H9 (cell line): ENCODE data around the gene GATA3. TPM values are rescaled to one million over a fixed set of nuclear protein-coding genes. Genes with fewer than 3 reads are reported as not detected.

ENCODE experiments used
- DNase-seq: peaks from one replicate; pipeline ENCODE4 v3.0.0-alpha.2; 2017
- H2AFZ ChIP-seq: one replicate; pipeline ENCODE4 v1.6.1; 2013; ENCODE audit warnings: mild to moderate bottlenecking, low read length, control low read depth, moderate library complexity
- H2AK5ac ChIP-seq: 2 replicates; pipeline ENCODE4 v1.6.1; 2013; ENCODE audit warnings: low read length, control low read depth, mixed read lengths; ENCODE audit not compliant: insufficient read length
- H2BK120ac ChIP-seq: one replicate; pipeline ENCODE4 v1.6.1; 2013; ENCODE audit warnings: low read depth, mild to moderate bottlenecking, low read length, control low read depth, inconsistent platforms; ENCODE audit not compliant: poor library complexity, severe bottlenecking
- H2BK12ac ChIP-seq: 2 replicates; pipeline ENCODE4 v1.6.1; 2013; ENCODE audit warnings: low read length, control low read depth, mixed read lengths, low read depth; ENCODE audit not compliant: insufficient read length
- H2BK15ac ChIP-seq: 2 replicates; pipeline ENCODE4 v1.6.1; 2013; ENCODE audit warnings: low read depth, low read length, control low read depth
- H2BK20ac ChIP-seq: one replicate; pipeline ENCODE4 v1.6.1; 2013; ENCODE audit warnings: low read depth, mild to moderate bottlenecking, low read length, control low read depth, inconsistent platforms; ENCODE audit not compliant: poor library complexity, severe bottlenecking
- H2BK5ac ChIP-seq: 2 replicates; pipeline ENCODE4 v1.6.1; 2013; ENCODE audit warnings: low read length, control low read depth, mixed read lengths; ENCODE audit not compliant: insufficient read length
- H3K14ac ChIP-seq: 2 replicates; pipeline ENCODE4 v1.6.1; 2013; ENCODE audit warnings: low read length, control low read depth; ENCODE audit not compliant: insufficient read depth
- H3K18ac ChIP-seq: 2 replicates; pipeline ENCODE4 v1.6.1; 2013; ENCODE audit warnings: low read depth, mild to moderate bottlenecking, mixed read lengths, low read length, control low read depth; ENCODE audit not compliant: insufficient read length
- H3K23ac ChIP-seq: 2 replicates; pipeline ENCODE4 v1.6.1; 2013; ENCODE audit warnings: low read length, control low read depth, mixed read lengths, low read depth; ENCODE audit not compliant: insufficient read length
- H3K23me2 ChIP-seq: 2 replicates; pipeline ENCODE4 v1.6.1; 2013; ENCODE audit warnings: low read depth, mild to moderate bottlenecking, mixed read lengths, low read length, control low read depth; ENCODE audit not compliant: insufficient read length, poor library complexity, severe bottlenecking
- H3K27ac ChIP-seq: 2 replicates; pipeline ENCODE4 v1.5.1; 2013; ENCODE audit warnings: low read length, control low read depth, mixed read lengths, low read depth; ENCODE audit not compliant: insufficient read length
- H3K27me3 ChIP-seq: 2 replicates; pipeline ENCODE4 v1.6.1; 2013; ENCODE audit warnings: low read length, control low read depth, inconsistent platforms; ENCODE audit not compliant: insufficient read depth
- H3K4ac ChIP-seq: 2 replicates; pipeline ENCODE4 v1.6.1; 2013; ENCODE audit warnings: low read depth, mild to moderate bottlenecking, control low read depth, inconsistent platforms, low read length, moderate library complexity
- H3K4me1 ChIP-seq: 2 replicates; pipeline ENCODE4 v1.6.1; 2013; ENCODE audit warnings: low read length, control low read depth, inconsistent platforms; ENCODE audit not compliant: insufficient read depth
- H3K4me2 ChIP-seq: 2 replicates; pipeline ENCODE4 v1.6.1; 2013; ENCODE audit warnings: low read length, control low read depth, mixed read lengths; ENCODE audit not compliant: insufficient read length, insufficient read depth
- H3K56ac ChIP-seq: 2 replicates; pipeline ENCODE4 v1.6.1; 2013; ENCODE audit warnings: low read depth, mild to moderate bottlenecking, mixed read lengths, low read length, control low read depth; ENCODE audit not compliant: insufficient read length
- H3K79me1 ChIP-seq: 2 replicates; pipeline ENCODE4 v1.6.1; 2013; ENCODE audit warnings: low read depth, mild to moderate bottlenecking, moderate library complexity, low read length, control low read depth, inconsistent platforms; ENCODE audit not compliant: insufficient read depth, poor library complexity, severe bottlenecking
- H3K79me2 ChIP-seq: 2 replicates; pipeline ENCODE4 v1.6.1; 2013; ENCODE audit warnings: low read length, control low read depth, inconsistent platforms; ENCODE audit not compliant: insufficient read depth
- H3K9ac ChIP-seq: 2 replicates; pipeline ENCODE4 v1.6.1; 2013; ENCODE audit warnings: low read length, control low read depth, mixed read lengths; ENCODE audit not compliant: insufficient read length; ENCODE audit errors: extremely low read depth
- H3K9me3 ChIP-seq: one replicate; pipeline ENCODE4 v1.6.1; 2013; ENCODE audit warnings: low read depth, low read length, inconsistent platforms; ENCODE audit not compliant: control insufficient read depth
- H3T11ph ChIP-seq: one replicate; pipeline ENCODE4 v1.6.1; 2013; ENCODE audit warnings: mild to moderate bottlenecking, low read length, control low read depth, inconsistent platforms
- H4K20me1 ChIP-seq: one replicate; pipeline ENCODE4 v1.6.1; 2013; ENCODE audit not compliant: control insufficient read depth, insufficient read length, insufficient read depth
- H4K5ac ChIP-seq: 2 replicates; pipeline ENCODE4 v1.6.1; 2013; ENCODE audit warnings: low read depth, mild to moderate bottlenecking, mixed read lengths, low read length, control low read depth; ENCODE audit not compliant: insufficient read length
- H4K8ac ChIP-seq: replicated peaks from 2 replicates; pipeline ENCODE4 v1.6.1; 2013; ENCODE audit warnings: low read length, control low read depth, mixed read lengths, low read depth; ENCODE audit not compliant: insufficient read length
- H4K91ac ChIP-seq: 2 replicates; pipeline ENCODE4 v1.6.1; 2013; ENCODE audit warnings: low read depth, mild to moderate bottlenecking, moderate library complexity, mixed read lengths, low read length, control low read depth; ENCODE audit not compliant: insufficient read length
- H3K27ac Mint-ChIP-seq, 3 experiments: 2 replicates in 2 of 3; 3 replicates in 1 of 3; pipeline ENCODE4 v1.8.0; 2020 to 2021; ENCODE audit warnings: mixed read lengths in 3 of 3, mild to moderate bottlenecking in 1 of 3, moderate library complexity in 1 of 3
- H3K27me3 Mint-ChIP-seq: 2 replicates; pipeline ENCODE4 v1.8.0; 2021; ENCODE audit warnings: low read depth, mild to moderate bottlenecking, moderate library complexity, mixed read lengths
- H3K36me3 Mint-ChIP-seq, 3 experiments: 2 replicates in 2 of 3; 3 replicates in 1 of 3; pipeline ENCODE4 v1.8.0; 2020 to 2021; ENCODE audit warnings: low read depth in 3 of 3, mixed read lengths in 3 of 3; ENCODE audit not compliant: insufficient read depth in 1 of 3
- H3K4me1 Mint-ChIP-seq, 2 experiments: 2 replicates each; pipeline ENCODE4 v1.8.0; 2020; ENCODE audit warnings: mixed read lengths in 2 of 2
- H3K4me3 Mint-ChIP-seq, 2 experiments: 2 replicates in 1 of 2; 3 replicates in 1 of 2; pipeline ENCODE4 v1.8.0; 2020 to 2021; ENCODE audit warnings: mild to moderate bottlenecking in 2 of 2, mixed read lengths in 2 of 2, moderate library complexity in 1 of 2
- H3K9me3 Mint-ChIP-seq, 2 experiments: 2 replicates in 1 of 2; 3 replicates in 1 of 2; pipeline ENCODE4 v1.8.0; 2020; ENCODE audit warnings: mild to moderate bottlenecking in 2 of 2, mixed read lengths in 2 of 2, moderate library complexity in 1 of 2
- WGBS: extraction: QIAGEN DNeasy Blood & Tissue Kit; methylation state at CpG from one replicate; pipeline ENCODE4 v1.1.7; 2013; ENCODE audit warnings: missing lambda C conversion rate, low lambda C conversion rate, mixed read lengths; ENCODE audit not compliant: insufficient read length; ENCODE audit errors: extremely low coverage; 5-methylcytosine and 5-hydroxymethylcytosine counted together
- total RNA-seq: library from RNA; stranded (reverse); gene quantifications from 2 replicates; pipeline ENCODE4 v1.2.1, GENCODE V29; 2021
- TF ChIP-seq, protein P1 (sequence below): fragments of 200-600 bp; sonication (generic); conservative IDR thresholded peaks from 3 replicates; pipeline ENCODE4 v1.8.0; 2021; ENCODE audit warnings: antibody characterized with exemption, mild to moderate bottlenecking

GATA3 gene
- total RNA-seq, 1 experiment from 2014 or later: 0.31 TPM

DNA sequence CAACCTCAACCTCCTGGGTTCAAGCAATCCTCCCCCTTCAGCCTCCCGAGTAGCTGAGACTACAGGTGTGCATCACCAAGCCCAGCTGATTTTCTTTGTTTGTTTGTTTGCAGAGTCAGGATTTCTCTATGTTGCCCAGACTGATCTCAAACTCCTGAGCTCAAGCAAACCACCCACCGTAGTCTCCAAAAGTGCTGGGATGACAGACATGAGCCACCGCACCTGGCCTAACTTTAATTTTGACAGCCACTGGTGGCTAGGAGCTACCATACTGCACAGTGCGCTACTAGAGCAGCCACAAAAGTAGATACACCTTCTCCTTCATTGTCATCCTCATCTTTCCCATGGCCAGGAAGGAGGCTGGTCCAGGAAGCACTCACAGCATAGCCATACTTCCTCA lies 31.2 kb upstream of the GATA3 start:
- Histone ChIP-seq H2BK20ac (no peak overlapping the region), H3K23ac (no peak overlapping the region), H3K9ac (no peak overlapping the region), H3K4me1 (no peaks in the 10 kb centered on the region; the same call in 1 of the 2 replicates), H3K27ac (no peak overlapping the region), H3K4me2 (no peak overlapping the region), H3K18ac (no peak overlapping the region), H2BK15ac (no peak overlapping the region), H3K79me1 (no peaks in the 10 kb centered on the region), H4K91ac (no peak overlapping the region), H2BK120ac (no peak overlapping the region), H3K14ac (no peak overlapping the region), H2AFZ (no peak overlapping the region), H4K5ac (no peak overlapping the region), H2BK5ac (no peak overlapping the region), H3K4ac (no peak overlapping the region), H3K79me2 (no peaks in the 10 kb centered on the region), H4K20me1 (no peaks in the 10 kb centered on the region), H3T11ph (no peak overlapping the region), H3K23me2 (no peaks in the 10 kb centered on the region), H3K9me3 (no peaks in the 10 kb centered on the region), H2AK5ac (no peak overlapping the region), H3K27me3 (no peaks in the 10 kb centered on the region), H2BK12ac (no peak overlapping the region), H4K8ac (no peak overlapping the region), H3K56ac (no peak overlapping the region)
- DNase-seq: no peak
- Mint-ChIP-seq H3K27ac (no peak overlapping the region), H3K27me3 (peaks cover 17% of the 10 kb centered on the region), H3K4me1 (peaks cover 0 to 5% of the 10 kb centered on the region in 2 experiments; a peak in 1 of 4 replicates), H3K4me3 (no peak overlapping the region), H3K36me3 (no peaks in the 10 kb centered on the region), H3K9me3 (no peaks in the 10 kb centered on the region)
- TF ChIP-seq, protein P1, sequence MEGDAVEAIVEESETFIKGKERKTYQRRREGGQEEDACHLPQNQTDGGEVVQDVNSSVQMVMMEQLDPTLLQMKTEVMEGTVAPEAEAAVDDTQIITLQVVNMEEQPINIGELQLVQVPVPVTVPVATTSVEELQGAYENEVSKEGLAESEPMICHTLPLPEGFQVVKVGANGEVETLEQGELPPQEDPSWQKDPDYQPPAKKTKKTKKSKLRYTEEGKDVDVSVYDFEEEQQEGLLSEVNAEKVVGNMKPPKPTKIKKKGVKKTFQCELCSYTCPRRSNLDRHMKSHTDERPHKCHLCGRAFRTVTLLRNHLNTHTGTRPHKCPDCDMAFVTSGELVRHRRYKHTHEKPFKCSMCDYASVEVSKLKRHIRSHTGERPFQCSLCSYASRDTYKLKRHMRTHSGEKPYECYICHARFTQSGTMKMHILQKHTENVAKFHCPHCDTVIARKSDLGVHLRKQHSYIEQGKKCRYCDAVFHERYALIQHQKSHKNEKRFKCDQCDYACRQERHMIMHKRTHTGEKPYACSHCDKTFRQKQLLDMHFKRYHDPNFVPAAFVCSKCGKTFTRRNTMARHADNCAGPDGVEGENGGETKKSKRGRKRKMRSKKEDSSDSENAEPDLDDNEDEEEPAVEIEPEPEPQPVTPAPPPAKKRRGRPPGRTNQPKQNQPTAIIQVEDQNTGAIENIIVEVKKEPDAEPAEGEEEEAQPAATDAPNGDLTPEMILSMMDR: no peak
- no CpG with 5 or more reads among the region's 4 CpGs for WGBS
